Esophagus muscularis mucosa (tissue), 4 donors: ENCODE results near the gene ZNF644.
"Not testable (repeated sequence)": the region's sequence is repeated elsewhere in the genome, so short reads cannot be mapped to it uniquely, and the experiment has no call there.

ENCODE experiments used
- CTCF ChIP-seq, 3 experiments: fragments of 200-600 bp in 2 of 3; fragments of 450-650 bp in 1 of 3; sonication (generic) in 2 of 3; IDR thresholded peaks; one replicate each; pipeline ENCODE4 v1.5.1; 2017 to 2019; ENCODE audit warnings: antibody characterized with exemption in 3 of 3, mild to moderate bottlenecking in 2 of 3, moderate library complexity in 1 of 3
- EP300 ChIP-seq: sonication (generic); formaldehyde crosslinking; IDR thresholded peaks from one replicate; pipeline ENCODE4 v1.6.1; 2017; ENCODE audit warnings: antibody characterized with exemption
- POLR2A ChIP-seq: fragments of 450-650 bp; IDR thresholded peaks from one replicate; pipeline ENCODE4 v1.6.1; 2017; ENCODE audit warnings: antibody characterized with exemption, moderate library complexity, mild to moderate bottlenecking, low read depth
- POLR2AphosphoS5 ChIP-seq, 2 donors: sonication (generic); formaldehyde crosslinking; IDR thresholded peaks; one replicate each; pipeline ENCODE4 v1.6.1; 2017; ENCODE audit warnings: antibody characterized with exemption in 2 of 2

GRCh38 chr1:90928231-90928630, 93.6 kb downstream of the ZNF644 start:
- TF ChIP-seq EP300; CTCF (IDR thresholded peaks at IDR 0.05); POLR2A; POLR2AphosphoS5 (IDR thresholded peaks at IDR 0.05): not testable (repeated sequence)
